SK-N-SH (cell line): Measurements from ENCODE around the gene TRA2A. TPM values are rescaled to one million over a fixed set of nuclear protein-coding genes. Genes with fewer than 3 reads are reported as not detected.

ENCODE experiments used
- CTCF ChIA-PET: fragments of 300-600, 350-600 bp; formaldehyde crosslinking; extraction: SDS; loops from one replicate; lab custom pipeline; 2021; lab: Yijun Ruan, JAX
- POLR2A ChIA-PET: fragments of 350-600 bp; sonication (Branson Sonifier 250); formaldehyde crosslinking; extraction: SDS; loops from one replicate; lab custom pipeline; 2020; ENCODE audit warnings: antibody characterized with exemption, inconsistent platforms; lab: Yijun Ruan, JAX
- DNase-seq: peaks from one replicate; pipeline ENCODE4 v3.0.0; 2012
- H2AFZ ChIP-seq: fragments of 200-600 bp; sonication (generic); 2 replicates; pipeline ENCODE4 v1.8.1; 2016; ENCODE audit warnings: antibody characterized with exemption, mild to moderate bottlenecking, low read depth
- H3F3A ChIP-seq: fragments of 200-600 bp; sonication (generic); replicated peaks from 2 replicates; pipeline ENCODE3; 2016; ENCODE audit warnings: antibody characterized with exemption, mild to moderate bottlenecking; ENCODE audit not compliant: insufficient read depth
- H3K27ac ChIP-seq, 2 experiments: fragments of 200-500 bp in 1 of 2; fragments of 200-600 bp in 1 of 2; sonication (Bioruptor generic) in 1 of 2; sonication (generic), shearing (Covaris generic) in 1 of 2; 2 replicates each; pipeline versions ENCODE4 v1.5.1 to v1.6.1; 2014 to 2016; ENCODE audit warnings: low read depth in 2 of 2, inconsistent platforms in 1 of 2, low read length in 1 of 2, mild to moderate bottlenecking in 1 of 2, mixed read lengths in 1 of 2
- H3K27me3 ChIP-seq: fragments of 200-600 bp; sonication (generic), shearing (Covaris generic); 2 replicates; pipeline ENCODE4 v1.6.1; 2016; ENCODE audit warnings: mixed run types; ENCODE audit not compliant: insufficient read depth
- H3K36me3 ChIP-seq, 2 experiments: fragments of 200-500 bp in 1 of 2; fragments of 200-600 bp in 1 of 2; sonication (Bioruptor generic) in 1 of 2; sonication (generic) in 1 of 2; replicated peaks in 1 of 2; 2 replicates each; pipeline versions ENCODE3 to v1.5.1; 2014 to 2016; ENCODE audit warnings: low read length in 1 of 2, mild to moderate bottlenecking in 1 of 2; ENCODE audit not compliant: insufficient read depth in 2 of 2, control insufficient read depth in 1 of 2
- H3K4me1 ChIP-seq, 2 experiments: fragments of 200-500 bp in 1 of 2; fragments of 200-600 bp in 1 of 2; sonication (Bioruptor generic) in 1 of 2; sonication (generic), shearing (Covaris generic) in 1 of 2; 2 replicates each; pipeline versions ENCODE4 v1.5.1 to v1.6.1; 2014 to 2016; ENCODE audit warnings: low read depth in 1 of 2, low read length in 1 of 2, mixed run types in 1 of 2; ENCODE audit not compliant: insufficient read depth in 2 of 2, control insufficient read depth in 1 of 2
- H3K4me2 ChIP-seq: fragments of 200-600 bp; sonication (generic), shearing (Covaris generic); 2 replicates; pipeline ENCODE4 v1.6.1; 2017; ENCODE audit warnings: mixed run types
- H3K4me3 ChIP-seq, 2 experiments: fragments of 200-500 bp in 1 of 2; fragments of 200-600 bp in 1 of 2; sonication (Bioruptor generic) in 1 of 2; sonication (generic), shearing (Covaris generic) in 1 of 2; 2 replicates each; pipeline versions ENCODE4 v1.5.1 to v1.8.1; 2014 to 2016; ENCODE audit warnings: low read depth in 2 of 2, inconsistent platforms in 1 of 2, low read length in 1 of 2, mild to moderate bottlenecking in 1 of 2, mixed read lengths in 1 of 2, moderate library complexity in 1 of 2
- H3K79me2 ChIP-seq: fragments of 200-600 bp; sonication (generic); 2 replicates; pipeline ENCODE4 v1.8.1; 2017; ENCODE audit warnings: mild to moderate bottlenecking; ENCODE audit not compliant: insufficient read depth
- H3K9ac ChIP-seq: fragments of 200-600 bp; sonication (generic); 2 replicates; pipeline ENCODE4 v1.6.1; 2017; ENCODE audit warnings: mixed run types
- H3K9me2 ChIP-seq: fragments of 200-600 bp; sonication (generic); 2 replicates; pipeline ENCODE4 v1.6.1; 2017; ENCODE audit warnings: mixed run types
- H3K9me3 ChIP-seq: fragments of 200-600 bp; sonication (generic); 2 replicates; pipeline ENCODE4 v1.6.1; 2017; ENCODE audit warnings: mixed run types, mild to moderate bottlenecking, moderate library complexity
- H4K20me1 ChIP-seq: fragments of 200-600 bp; sonication (generic); 2 replicates; pipeline ENCODE4 v1.6.1; 2017; ENCODE audit warnings: mild to moderate bottlenecking, mixed run types; ENCODE audit not compliant: insufficient read depth
- CTCF ChIP-seq: fragments of 200-600 bp; sonication (generic); IDR thresholded peaks from 2 replicates; pipeline ENCODE4 v1.6.1; 2017; ENCODE audit warnings: antibody characterized with exemption, mild to moderate bottlenecking, moderate library complexity
- ELF1 ChIP-seq: IDR thresholded peaks from 2 replicates; pipeline ENCODE4 v1.4.0; 2012
- EP300 ChIP-seq, 2 experiments: IDR thresholded peaks; 2 replicates each; pipeline versions ENCODE4 v1.4.0 to v1.6.1; 2012; ENCODE audit warnings: borderline replicate concordance in 1 of 2, low read depth in 1 of 2, low read length in 1 of 2
- FOSL2 ChIP-seq: IDR thresholded peaks from 2 replicates; pipeline ENCODE4 v1.4.0; 2012; ENCODE audit warnings: low read depth, mild to moderate bottlenecking, moderate library complexity, borderline replicate concordance
- JUND ChIP-seq: IDR thresholded peaks from 2 replicates; pipeline ENCODE4 v1.4.0; 2012
- MAX ChIP-seq: IDR thresholded peaks from 2 replicates; pipeline ENCODE4 v1.4.0; 2012; ENCODE audit warnings: low read depth
- PBX3 ChIP-seq: IDR thresholded peaks from 2 replicates; pipeline ENCODE4; 2012
- RCOR1 ChIP-seq: fragments of 150-350 bp; IDR thresholded peaks from 2 replicates; pipeline ENCODE4 v1.6.1; 2017; ENCODE audit warnings: antibody characterized with exemption, low read length
- REST ChIP-seq: IDR thresholded peaks from 2 replicates; pipeline ENCODE4 v1.6.1; 2012; ENCODE audit warnings: mild to moderate bottlenecking, low read depth, low read length, moderate library complexity
- RFX5 ChIP-seq: IDR thresholded peaks from 2 replicates; pipeline ENCODE4 v1.6.1; 2012; ENCODE audit warnings: mild to moderate bottlenecking, improper control_type of control experiment, low read length
- RXRA ChIP-seq: IDR thresholded peaks from 2 replicates; pipeline ENCODE4 v1.4.0; 2012; ENCODE audit warnings: low read depth, mild to moderate bottlenecking, borderline replicate concordance
- SIN3A ChIP-seq: IDR thresholded peaks from 2 replicates; pipeline ENCODE4 v1.6.1; 2012; ENCODE audit warnings: low read depth, mild to moderate bottlenecking, low read length, moderate library complexity, borderline replicate concordance
- USF1 ChIP-seq: IDR thresholded peaks from 2 replicates; pipeline ENCODE4 v1.4.0; 2012; ENCODE audit warnings: low read depth, borderline replicate concordance
- USF2 ChIP-seq: fragments of 150-350 bp; IDR thresholded peaks from 2 replicates; pipeline ENCODE4 v1.6.1; 2017; ENCODE audit warnings: antibody characterized with exemption, low read length, low read depth, borderline replicate concordance
- WGBS: methylation state at CpG from one replicate; pipeline ENCODE4 v1.1.6; 2017; ENCODE audit warnings: low lambda C conversion rate; 5-methylcytosine and 5-hydroxymethylcytosine counted together
- polyA plus RNA-seq, 3 experiments: library from polyadenylated mRNA; depleted of rRNA; stranded (reverse); fragments of >200 nt; gene quantifications; 2 replicates each; pipeline ENCODE4 v1.2.3, GENCODE V29; 2012

The TRA2A gene
- polyA plus RNA-seq, 1 of the 3 experiments (the other 2 are of a cell fraction), result 62.1 TPM

GRCh38 chr7:23494009-23494408, 37.8 kb downstream of the TRA2A start:
- Histone ChIP-seq H3K9me3 (no peaks in the 10 kb centered on the region), H3K27ac (no peak overlapping the region), H3K79me2 (peaks cover 18% of the 10 kb centered on the region; the same call in 1 of the 2 replicates), H3K36me3 (peaks cover 0 to 6% of the 10 kb centered on the region in 2 experiments), H3K4me3 (no peak overlapping the region), H2AFZ (no peak overlapping the region), H3K4me2 (no peak overlapping the region), H3K9ac (no peak overlapping the region), H3F3A (peaks cover 49% of the 10 kb centered on the region), H4K20me1 (no peaks in the 10 kb centered on the region), H3K9me2 (no peaks in the 10 kb centered on the region), H3K27me3 (no peaks in the 10 kb centered on the region), H3K4me1 (peaks cover 4 to 7% of the 10 kb centered on the region in 2 experiments; a peak in 3 of 4 replicates)
- ChIA-PET POLR2A (no interaction called here), CTCF (interaction anchor here (1.0 to 2.7 kb wide), 2 partner anchors 64 to 221 kb away, joined by 4 to 8 read pairs; no protein-coding TSS in a partner anchor)
- WGBS, result 93% methylated on average over 9 of the region's 9 CpGs
- no peak for TF ChIP-seq ELF1
- no peak for TF ChIP-seq JUND
- TF ChIP-seq REST, result no peak
- no peak for TF ChIP-seq CTCF
- no peak for TF ChIP-seq EP300 (IDR thresholded peaks at IDR 0.05; ENCODE audit: borderline replicate concordance in 1 of 2, low read depth in 1 of 2, low read length in 1 of 2)
- no peak for TF ChIP-seq SIN3A
- no peak for TF ChIP-seq PBX3
- no peak for TF ChIP-seq USF2
- no peak for TF ChIP-seq RXRA
- TF ChIP-seq MAX, result no peak
- TF ChIP-seq FOSL2, result no peak
- no peak for TF ChIP-seq USF1
- TF ChIP-seq RFX5, result no peak
- no peak for TF ChIP-seq RCOR1
- no peak for DNase-seq
